Measurements from ENCODE around the gene NOD2.

The NOD2 gene

GRCh38 chr16:50718061-50718760 lies 24.8 kb downstream of the NOD2 start:
- no peak for FAIRE-seq

- no peak for FAIRE-seq
Measured at GRCh38 chr16:50718761-50719400, 25.5 kb downstream of the NOD2 start.

- no peak for FAIRE-seq
Measured at GRCh38 chr16:50719401-50720337, 26.3 kb downstream of the NOD2 start.

GRCh38 chr16:50721549-50722404 lies 28.4 kb downstream of the NOD2 start:
- no peak for FAIRE-seq

GRCh38 chr16:50722405-50722737 lies 29.0 kb downstream of the NOD2 start:
- no peak for FAIRE-seq

GRCh38 chr16:50722960-50723359 lies 29.6 kb downstream of the NOD2 start:
- FAIRE-seq, result no peak

GRCh38 chr16:50724306-50724705 lies 30.9 kb downstream of the NOD2 start:
- FAIRE-seq, result no peak

- FAIRE-seq, result no peak
Measured at GRCh38 chr16:50731130-50731988, 38.0 kb downstream of the NOD2 start.

- FAIRE-seq, result no peak
Measured at GRCh38 chr16:50731989-50732832, 38.8 kb downstream of the NOD2 start.

- FAIRE-seq, result no peak
Measured at GRCh38 chr16:50733468-50733867, 40.1 kb downstream of the NOD2 start.

- FAIRE-seq, result no peak
Measured at GRCh38 chr16:50735629-50736122, 42.3 kb downstream of the NOD2 start.

- no peak for FAIRE-seq
Measured at GRCh38 chr16:50736448-50736847, 43.0 kb downstream of the NOD2 start.

GRCh38 chr16:50737420-50737959 lies 44.1 kb downstream of the NOD2 start:
- FAIRE-seq, result no peak

GRCh38 chr16:50739031-50739430 lies 45.6 kb downstream of the NOD2 start:
- no peak for FAIRE-seq

GRCh38 chr16:50740736-50741135 lies 47.3 kb downstream of the NOD2 start:
- FAIRE-seq, result no peak

- no peak for FAIRE-seq
Measured at GRCh38 chr16:50741225-50741780, 47.9 kb downstream of the NOD2 start.

- peak; percentile 99 for FAIRE-seq
Measured at GRCh38 chr16:50741781-50742575, 48.6 kb downstream of the NOD2 start, which contains the start of gene CYLD. Gene CYLD, plus strand, starts transcription at chr16:50742086. Its CDS starts 7,613 bp downstream, at chr16:50749699.

- FAIRE-seq, result no peak
Measured at GRCh38 chr16:50742576-50743200, 49.3 kb downstream of the NOD2 start.

Measured in A204.1 (cell line).